H1 (cell line): ENCODE data around the gene UBE4A. TPM values are rescaled to one million over a fixed set of nuclear protein-coding genes. Genes with fewer than 3 reads are reported as not detected.
A peak's percentile ranks its signal among the peaks of the same experiment; 100 is the strongest.

Source experiments
- CTCF ChIA-PET: fragments of 300-600 bp; sonication (Branson Sonifier 250); formaldehyde crosslinking; loops from one replicate; lab custom pipeline; 2021; ENCODE audit not compliant: partially characterized antibody; lab: Charles Lee
- POLR2A ChIA-PET: fragments of 300-600 bp; sonication (Branson Sonifier 250); formaldehyde crosslinking; loops from one replicate; lab custom pipeline; 2021; ENCODE audit warnings: inconsistent platforms; ENCODE audit not compliant: partially characterized antibody; lab: Charles Lee
- DNase-seq, 2 experiments: peaks; one replicate each; pipeline versions ENCODE4 v3.0.0 to v3.0.0-alpha.2; 2010 to 2022; ENCODE audit warnings: low spot score in 2 of 2, low read depth in 1 of 2, mixed read lengths in 1 of 2
- FAIRE-seq: peaks from 2 replicates; lab custom pipeline; 2011; peaks lifted over from hg19 to GRCh38; lab: Jason Lieb, UNC
- H2AFZ ChIP-seq: 2 replicates; pipeline ENCODE4 v1.8.1; 2012; ENCODE audit warnings: low read length, inconsistent platforms
- H2AK5ac ChIP-seq: 2 replicates; pipeline ENCODE4 v1.6.1; 2013; ENCODE audit warnings: low read depth, low read length
- H2BK120ac ChIP-seq: replicated peaks from 2 replicates; pipeline ENCODE3; 2013; ENCODE audit warnings: low read depth, low read length, inconsistent platforms
- H2BK12ac ChIP-seq: 2 replicates; pipeline ENCODE4 v1.6.1; 2013; ENCODE audit warnings: low read depth, low read length
- H2BK15ac ChIP-seq: 2 replicates; pipeline ENCODE4 v1.6.1; 2013; ENCODE audit warnings: low read length
- H2BK20ac ChIP-seq: 2 replicates; pipeline ENCODE4 v1.6.1; 2013; ENCODE audit warnings: low read length
- H2BK5ac ChIP-seq: 2 replicates; pipeline ENCODE4 v1.6.1; 2013; ENCODE audit warnings: low read depth, low read length
- H3K14ac ChIP-seq: 2 replicates; pipeline ENCODE4 v1.6.1; 2013; ENCODE audit warnings: inconsistent platforms; ENCODE audit not compliant: insufficient read length
- H3K18ac ChIP-seq: 2 replicates; pipeline ENCODE4 v1.6.1; 2013; ENCODE audit warnings: low read length; ENCODE audit errors: extremely low read depth
- H3K23ac ChIP-seq: 2 replicates; pipeline ENCODE4 v1.6.1; 2013; ENCODE audit warnings: inconsistent platforms; ENCODE audit not compliant: insufficient read length
- H3K23me2 ChIP-seq: 2 replicates; pipeline ENCODE4 v1.6.1; 2013; ENCODE audit warnings: low read depth, low read length
- H3K27ac ChIP-seq: 2 replicates; pipeline ENCODE4 v1.6.1; 2011; ENCODE audit warnings: low read depth, low read length, inconsistent platforms
- H3K27me3 ChIP-seq, 4 experiments: replicated peaks in 1 of 4; 1 replicate in 1 of 4; 2 replicates in 3 of 4; pipeline versions ENCODE4 v1.6.1 to v1.8.1; 2011 to 2013; ENCODE audit warnings: low read length in 3 of 4, mild to moderate bottlenecking in 3 of 4, inconsistent platforms in 2 of 4, mixed read lengths in 2 of 4, moderate library complexity in 1 of 4; ENCODE audit not compliant: control insufficient read depth in 3 of 4, insufficient read depth in 3 of 4; ENCODE audit errors: extremely low read depth in 1 of 4
- H3K36me3 ChIP-seq, 4 experiments: 2 replicates each; pipeline versions ENCODE4 v1.6.1 to v1.8.1; 2011 to 2013; ENCODE audit warnings: mild to moderate bottlenecking in 4 of 4, low read length in 3 of 4, moderate library complexity in 2 of 4, control low read depth in 1 of 4, inconsistent platforms in 1 of 4; ENCODE audit not compliant: insufficient read depth in 4 of 4, control insufficient read depth in 2 of 4
- H3K4ac ChIP-seq: replicated peaks from 2 replicates; pipeline ENCODE3; 2013; ENCODE audit warnings: low read length, low read depth, mixed read lengths, inconsistent platforms; ENCODE audit not compliant: insufficient read length
- H3K4me1 ChIP-seq, 4 experiments: replicated peaks in 1 of 4; 1 replicate in 1 of 4; 2 replicates in 3 of 4; pipeline versions ENCODE4 v1.6.1 to v1.8.1; 2011 to 2013; ENCODE audit warnings: low read length in 3 of 4, inconsistent platforms in 2 of 4, mixed read lengths in 1 of 4; ENCODE audit not compliant: insufficient read depth in 4 of 4, control insufficient read depth in 3 of 4
- H3K4me2 ChIP-seq, 2 experiments: 2 replicates each; pipeline versions ENCODE4 v1.6.1 to v1.8.1; 2011 to 2013; ENCODE audit warnings: low read depth in 2 of 2, low read length in 2 of 2, control low read depth in 1 of 2, inconsistent platforms in 1 of 2, mild to moderate bottlenecking in 1 of 2; ENCODE audit not compliant: insufficient read depth in 1 of 2
- H3K4me3 ChIP-seq, 4 experiments: fragments of 200-600, 300-600 bp in 1 of 4; sonication (generic), shearing (Covaris generic), sonication (Bioruptor Twin) in 1 of 4; 2 replicates each; pipeline versions ENCODE4 v1.5.1 to v1.8.1; 2011 to 2016; ENCODE audit warnings: low read length in 4 of 4, low read depth in 3 of 4, control low read depth in 2 of 4, inconsistent platforms in 2 of 4, mild to moderate bottlenecking in 2 of 4, mixed read lengths in 1 of 4, moderate library complexity in 1 of 4; ENCODE audit not compliant: insufficient read depth in 2 of 4; ENCODE audit errors: extremely low read depth in 1 of 4
- H3K56ac ChIP-seq: replicated peaks from 2 replicates; pipeline ENCODE3; 2013; ENCODE audit warnings: low read depth, mild to moderate bottlenecking, mixed read lengths, low read length, inconsistent platforms; ENCODE audit not compliant: insufficient read length
- H3K79me1 ChIP-seq: 2 replicates; pipeline ENCODE4 v1.6.1; 2013; ENCODE audit warnings: low read depth, low read length, control low read depth
- H3K79me2 ChIP-seq, 2 experiments: 2 replicates each; pipeline versions ENCODE4 v1.6.1 to v1.8.1; 2012 to 2013; ENCODE audit warnings: low read length in 2 of 2, mild to moderate bottlenecking in 2 of 2, inconsistent platforms in 1 of 2; ENCODE audit not compliant: insufficient read depth in 2 of 2, control insufficient read depth in 1 of 2
- H3K9ac ChIP-seq, 4 experiments: replicated peaks in 1 of 4; 1 replicate in 1 of 4; 2 replicates in 3 of 4; pipeline versions ENCODE4 v1.6.1 to v1.8.1; 2011 to 2013; ENCODE audit warnings: low read depth in 3 of 4, low read length in 3 of 4, control low read depth in 2 of 4, mild to moderate bottlenecking in 2 of 4, moderate library complexity in 2 of 4, inconsistent platforms in 1 of 4; ENCODE audit errors: extremely low read depth in 1 of 4
- H3K9me3 ChIP-seq, 2 experiments: 2 replicates each; pipeline versions ENCODE4 v1.6.1 to v1.8.1; 2012 to 2013; ENCODE audit warnings: mild to moderate bottlenecking in 2 of 2, moderate library complexity in 2 of 2, control low read depth in 1 of 2, inconsistent platforms in 1 of 2, low read depth in 1 of 2, low read length in 1 of 2, mixed read lengths in 1 of 2; ENCODE audit not compliant: insufficient read depth in 2 of 2
- H4K20me1 ChIP-seq, 2 experiments: replicated peaks in 1 of 2; 2 replicates each; pipeline versions ENCODE3 to v1.8.1; 2011 to 2013; ENCODE audit warnings: inconsistent platforms in 2 of 2, low read length in 2 of 2, mild to moderate bottlenecking in 1 of 2; ENCODE audit not compliant: insufficient read depth in 2 of 2, control insufficient read depth in 1 of 2
- H4K5ac ChIP-seq: 2 replicates; pipeline ENCODE4 v1.6.1; 2013; ENCODE audit warnings: low read length, low read depth, mixed read lengths, inconsistent platforms; ENCODE audit not compliant: insufficient read length
- H4K8ac ChIP-seq: 2 replicates; pipeline ENCODE4 v1.8.0; 2013; ENCODE audit warnings: mild to moderate bottlenecking, moderate library complexity, low read length, inconsistent platforms; ENCODE audit not compliant: insufficient read depth; ENCODE audit errors: extremely low read depth
- H4K91ac ChIP-seq: replicated peaks from 2 replicates; pipeline ENCODE3; 2013; ENCODE audit warnings: low read length, mixed read lengths, inconsistent platforms; ENCODE audit not compliant: insufficient read length
- ATF3 ChIP-seq: IDR thresholded peaks from 2 replicates; pipeline ENCODE4 v1.6.1; 2011; ENCODE audit warnings: low read depth, mild to moderate bottlenecking, low read length; ENCODE audit not compliant: insufficient read depth
- CHD2 ChIP-seq: IDR thresholded peaks from 2 replicates; pipeline ENCODE4 v1.6.1; 2012; ENCODE audit warnings: low read length, improper control_type of control experiment
- HDAC6 ChIP-seq: IDR thresholded peaks from one replicate; pipeline ENCODE4 v1.7.1; 2012; ENCODE audit warnings: low read depth, mild to moderate bottlenecking, inconsistent platforms, low read length, moderate library complexity
- KDM1A ChIP-seq: fragments of 200-600, 300-600 bp; sonication (generic); IDR thresholded peaks from 2 replicates; pipeline ENCODE4 v1.7.1; 2016; ENCODE audit warnings: mild to moderate bottlenecking, low read length, borderline replicate concordance
- KDM4A ChIP-seq: IDR thresholded peaks from one replicate; pipeline ENCODE4 v1.7.1; 2012; ENCODE audit warnings: low read depth, mild to moderate bottlenecking, moderate library complexity, low read length, inconsistent platforms; ENCODE audit not compliant: severe bottlenecking
- NANOG ChIP-seq: IDR thresholded peaks from 2 replicates; pipeline ENCODE4 v1.6.1; 2011; ENCODE audit warnings: low read length, low read depth, mild to moderate bottlenecking, inconsistent platforms; ENCODE audit not compliant: insufficient read depth, poor library complexity, severe bottlenecking
- POU5F1 ChIP-seq: IDR thresholded peaks from 2 replicates; pipeline ENCODE4 v1.6.1; 2011; ENCODE audit warnings: low read depth, mild to moderate bottlenecking, low read length, moderate library complexity
- RNF2 ChIP-seq: fragments of 200-900, 300-1000 bp; sonication (generic); IDR thresholded peaks from 2 replicates; pipeline ENCODE4 v1.7.1; 2016; ENCODE audit warnings: borderline replicate concordance, low read depth, mild to moderate bottlenecking, antibody characterized with exemption, low read length; ENCODE audit not compliant: poor library complexity, severe bottlenecking; ENCODE audit errors: missing control alignments
- RXRA ChIP-seq: IDR thresholded peaks from 2 replicates; pipeline ENCODE4 v1.6.1; 2011; ENCODE audit warnings: low read depth, mild to moderate bottlenecking, low read length, moderate library complexity; ENCODE audit not compliant: insufficient read depth
- SIN3A ChIP-seq, 2 experiments: IDR thresholded peaks in 1 of 2; conservative IDR thresholded peaks in 1 of 2; 2 replicates each; pipeline ENCODE4 v1.6.1; 2011 to 2012; ENCODE audit warnings: low read length in 2 of 2, improper control_type of control experiment in 1 of 2, low read depth in 1 of 2, mild to moderate bottlenecking in 1 of 2
- SIRT6 ChIP-seq: IDR thresholded peaks from one replicate; pipeline ENCODE4 v1.7.1; 2012; ENCODE audit warnings: low read length, inconsistent platforms
- TEAD4 ChIP-seq: IDR thresholded peaks from 2 replicates; pipeline ENCODE4 v1.6.1; 2012; ENCODE audit warnings: low read depth, low read length, inconsistent platforms, mixed read lengths
- WGBS, 2 experiments: shearing (Covaris generic) in 1 of 2; methylation state at CpG; one replicate each; pipeline versions ENCODE4 v1.1.6 to v1.1.7; 2013 to 2015; ENCODE audit warnings: low lambda C conversion rate in 2 of 2, mixed read lengths in 2 of 2, inconsistent platforms in 1 of 2, low coverage in 1 of 2, missing lambda C conversion rate in 1 of 2; ENCODE audit not compliant: insufficient replicate concordance in 2 of 2, insufficient coverage in 1 of 2, insufficient read length in 1 of 2; ENCODE audit errors: extremely low coverage in 1 of 2, missing lambda C conversion rate in 1 of 2; 5-methylcytosine and 5-hydroxymethylcytosine counted together
- polyA plus RNA-seq, 7 experiments: library from polyadenylated mRNA; depleted of rRNA in 3 of 7; stranded (reverse) in 5 of 7; unstranded in 2 of 7; fragments of >200 nt in 5 of 7; fragments of 200-250 nt in 2 of 7; gene quantifications; 1 replicate in 5 of 7; 2 replicates in 1 of 7; 4 replicates in 1 of 7; pipeline versions ENCODE4 v1.2.1 to v1.2.3, GENCODE V29; 2011 to 2013; ENCODE audit warnings: missing spikeins in 2 of 7, mixed read lengths in 2 of 7
- total RNA-seq: library from RNA; stranded (reverse); fragmentation: NEBNext Ultra II Directional; extraction: Animal tissue kit (Norgen Biotek cat#: 25700); gene quantifications from 2 replicates; pipeline ENCODE4 v1.2.1, GENCODE V29; 2021

The UBE4A gene
- total and polyA plus RNA-seq, 2 of the 8 experiments (the other 6 are each of a cell fraction or from before 2014, with no cell fraction given), result 11.3 to 34.5 TPM

GRCh38 chr11:118338637-118339061 is 20.8 kb upstream of the UBE4A start:
- no peak for TF ChIP-seq KDM1A
- TF ChIP-seq CHD2, result no peak
- no peak for TF ChIP-seq TEAD4
- TF ChIP-seq KDM4A, result no peak
- TF ChIP-seq SIN3A (conservative IDR thresholded peaks at IDR 0.05 in 1 of 2, IDR thresholded peaks at IDR 0.05 in 1 of 2; ENCODE audit: low read depth in 1 of 2, low read length in 2 of 2), result no peak
- no peak for TF ChIP-seq POU5F1
- TF ChIP-seq HDAC6, result no peak
- no peak for TF ChIP-seq NANOG
- TF ChIP-seq RXRA, result no peak
- TF ChIP-seq ATF3, result no peak
- TF ChIP-seq RNF2, result no peak
- TF ChIP-seq SIRT6, result no peak
- Histone ChIP-seq H2AK5ac (no peak overlapping the region), H2BK12ac (peak overlapping the region; percentile 84; the same call in 1 of the 2 replicates), H2AFZ (peak overlapping the region; percentile 68), H3K4ac (no peak overlapping the region), H3K4me2 (no peak overlapping the region), H3K79me2 (no peaks in the 10 kb centered on the region), H4K8ac (no peak overlapping the region), H3K79me1 (no peaks in the 10 kb centered on the region; the same call in 1 of the 2 replicates), H3K36me3 (no peaks in the 10 kb centered on the region), H4K5ac (no peak overlapping the region), H3K27ac (no peak overlapping the region), H3K27me3 (no peaks in the 10 kb centered on the region; a peak in 1 of 7 replicates), H3K23me2 (no peaks in the 10 kb centered on the region), H3K14ac (no peak overlapping the region), H2BK120ac (no peak overlapping the region), H3K18ac (no peak overlapping the region), H3K4me3 (no peak overlapping the region), H2BK20ac (no peak overlapping the region), H3K9ac (no peak overlapping the region), H3K4me1 (no peaks in the 10 kb centered on the region), H2BK5ac (no peak overlapping the region), H4K91ac (no peak overlapping the region), H3K23ac (no peak overlapping the region), H3K56ac (no peak overlapping the region), H4K20me1 (no peaks in the 10 kb centered on the region), H3K9me3 (peaks cover 1 to 3% of the 10 kb centered on the region in 2 experiments; a peak in 1 of 4 replicates), H2BK15ac (no peak overlapping the region; the same call in 1 of the 2 replicates)
- no peak for DNase-seq
- CTCF ChIA-PET, result interaction anchor here (0.6 to 4.9 kb wide), 5 partner anchors 9 to 108 kb away, joined by 3 to 24 read pairs (median 3); no protein-coding TSS in a partner anchor
- POLR2A ChIA-PET, result interaction anchor here (2.0 kb wide), 1 partner anchor 10 kb away, joined by 6 read pairs; no protein-coding TSS in a partner anchor
- 87% methylated on average over 5 of the region's 7 CpGs; no CpG with 5 or more reads in 1 of the 2 experiments for WGBS, 2 experiments
- no peak for FAIRE-seq
